Measurements from ENCODE around the gene MAST1.

The MAST1 gene

DNA sequence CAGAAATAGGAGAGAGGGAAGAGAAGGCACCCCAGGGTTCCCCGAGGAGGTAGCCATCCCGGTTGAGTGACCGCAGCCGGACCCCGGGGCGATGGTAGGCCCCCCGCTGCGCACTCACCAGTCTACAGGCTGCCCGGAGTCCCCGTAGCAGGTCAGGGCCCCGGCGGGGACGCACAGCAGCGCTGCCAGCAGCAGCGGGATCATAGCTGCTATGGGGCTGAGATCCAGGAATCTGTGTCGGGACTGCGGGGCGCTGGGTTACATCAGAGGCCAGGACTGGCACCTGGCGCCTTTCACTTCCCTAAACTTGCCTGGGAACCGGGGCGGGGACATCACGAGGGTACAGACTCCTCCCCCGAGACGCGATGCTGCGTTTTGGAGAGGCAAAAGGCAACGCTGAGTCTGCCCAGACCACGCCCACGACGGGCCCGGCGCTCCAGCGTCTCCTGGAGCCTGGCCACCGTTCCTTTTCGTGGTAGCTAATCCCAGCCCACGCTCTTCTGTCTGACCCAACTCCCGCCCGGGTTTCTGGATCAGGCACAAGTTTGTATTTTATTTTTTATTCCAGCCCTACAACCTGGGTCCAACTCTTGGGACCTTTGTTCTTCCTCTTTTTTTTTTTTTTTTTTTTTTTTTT lies 43.0 kb downstream of the MAST1 start, which contains the start of gene DNASE2 (continued):
- TF ChIP-seq ZXDB (tag by site-specific recombination; IDR thresholded peaks at IDR 0.05) = peak; percentile 88
- TF ChIP-seq ZBTB20 (tag by site-specific recombination; IDR thresholded peaks at IDR 0.05) = peak; percentile 97
- no peak for TF ChIP-seq ZNF837 (tag by site-specific recombination; IDR thresholded peaks at IDR 0.05)
- TF ChIP-seq GLIS2 (tag by site-specific recombination; IDR thresholded peaks at IDR 0.05) = peak; percentile 72
- TF ChIP-seq ZNF24 (tag by site-specific recombination; IDR thresholded peaks at IDR 0.05) = 0 out of 2 replicates have a peak, but pooled peaks have one; percentile 68
- TF ChIP-seq PRDM1 (tag by site-specific recombination; IDR thresholded peaks at IDR 0.05) = 0 out of 2 replicates have a peak, but pooled peaks have one; percentile 5
- TF ChIP-seq, protein P1, sequence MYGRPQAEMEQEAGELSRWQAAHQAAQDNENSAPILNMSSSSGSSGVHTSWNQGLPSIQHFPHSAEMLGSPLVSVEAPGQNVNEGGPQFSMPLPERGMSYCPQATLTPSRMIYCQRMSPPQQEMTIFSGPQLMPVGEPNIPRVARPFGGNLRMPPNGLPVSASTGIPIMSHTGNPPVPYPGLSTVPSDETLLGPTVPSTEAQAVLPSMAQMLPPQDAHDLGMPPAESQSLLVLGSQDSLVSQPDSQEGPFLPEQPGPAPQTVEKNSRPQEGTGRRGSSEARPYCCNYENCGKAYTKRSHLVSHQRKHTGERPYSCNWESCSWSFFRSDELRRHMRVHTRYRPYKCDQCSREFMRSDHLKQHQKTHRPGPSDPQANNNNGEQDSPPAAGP (tag by site-specific recombination; IDR thresholded peaks at IDR 0.05) = peak; percentile 19; the same call in 1 of the 2 replicates
- TF ChIP-seq ZNF274 (IDR thresholded peaks at IDR 0.05; ENCODE audit: low read length) = no peak
- TF ChIP-seq ZNF274 (tag by site-specific recombination; IDR thresholded peaks at IDR 0.05; ENCODE audit: borderline replicate concordance) = no peak
- TF ChIP-seq, protein P2, sequence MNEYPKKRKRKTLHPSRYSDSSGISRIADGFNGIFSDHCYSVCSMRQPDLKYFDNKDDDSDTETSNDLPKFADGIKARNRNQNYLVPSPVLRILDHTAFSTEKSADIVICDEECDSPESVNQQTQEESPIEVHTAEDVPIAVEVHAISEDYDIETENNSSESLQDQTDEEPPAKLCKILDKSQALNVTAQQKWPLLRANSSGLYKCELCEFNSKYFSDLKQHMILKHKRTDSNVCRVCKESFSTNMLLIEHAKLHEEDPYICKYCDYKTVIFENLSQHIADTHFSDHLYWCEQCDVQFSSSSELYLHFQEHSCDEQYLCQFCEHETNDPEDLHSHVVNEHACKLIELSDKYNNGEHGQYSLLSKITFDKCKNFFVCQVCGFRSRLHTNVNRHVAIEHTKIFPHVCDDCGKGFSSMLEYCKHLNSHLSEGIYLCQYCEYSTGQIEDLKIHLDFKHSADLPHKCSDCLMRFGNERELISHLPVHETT (tag by site-specific recombination; IDR thresholded peaks at IDR 0.05) = no peak; the same call in 1 of the 2 replicates
- TF ChIP-seq KLF9 (tag by site-specific recombination; IDR thresholded peaks at IDR 0.05; ENCODE audit: low read depth) = peak; percentile 93
- peak; percentile 38; the same call in 1 of the 2 replicates for TF ChIP-seq MZF1 (tag by site-specific recombination; IDR thresholded peaks at IDR 0.05; ENCODE audit: borderline replicate concordance)
- no peak for TF ChIP-seq MEIS1 (CRISPR knock-in tag; IDR thresholded peaks at IDR 0.05; ENCODE audit: borderline replicate concordance)
- peak; percentile 45; the same call in 1 of the 2 replicates for TF ChIP-seq KLF8 (tag by site-specific recombination; IDR thresholded peaks at IDR 0.05)
- TF ChIP-seq, protein P3, sequence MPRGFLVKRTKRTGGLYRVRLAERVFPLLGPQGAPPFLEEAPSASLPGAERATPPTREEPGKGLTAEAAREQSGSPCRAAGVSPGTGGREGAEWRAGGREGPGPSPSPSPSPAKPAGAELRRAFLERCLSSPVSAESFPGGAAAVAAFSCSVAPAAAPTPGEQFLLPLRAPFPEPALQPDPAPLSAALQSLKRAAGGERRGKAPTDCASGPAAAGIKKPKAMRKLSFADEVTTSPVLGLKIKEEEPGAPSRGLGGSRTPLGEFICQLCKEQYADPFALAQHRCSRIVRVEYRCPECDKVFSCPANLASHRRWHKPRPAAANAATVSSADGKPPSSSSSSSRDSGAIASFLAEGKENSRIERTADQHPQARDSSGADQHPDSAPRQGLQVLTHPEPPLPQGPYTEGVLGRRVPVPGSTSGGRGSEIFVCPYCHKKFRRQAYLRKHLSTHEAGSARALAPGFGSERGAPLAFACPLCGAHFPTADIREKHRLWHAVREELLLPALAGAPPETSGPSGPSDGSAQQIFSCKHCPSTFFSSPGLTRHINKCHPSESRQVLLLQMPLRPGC (tag by site-specific recombination; IDR thresholded peaks at IDR 0.05) = no peak
- TF ChIP-seq ZNF433 (tag by site-specific recombination; IDR thresholded peaks at IDR 0.05; ENCODE audit: low read depth) = no peak

DNA sequence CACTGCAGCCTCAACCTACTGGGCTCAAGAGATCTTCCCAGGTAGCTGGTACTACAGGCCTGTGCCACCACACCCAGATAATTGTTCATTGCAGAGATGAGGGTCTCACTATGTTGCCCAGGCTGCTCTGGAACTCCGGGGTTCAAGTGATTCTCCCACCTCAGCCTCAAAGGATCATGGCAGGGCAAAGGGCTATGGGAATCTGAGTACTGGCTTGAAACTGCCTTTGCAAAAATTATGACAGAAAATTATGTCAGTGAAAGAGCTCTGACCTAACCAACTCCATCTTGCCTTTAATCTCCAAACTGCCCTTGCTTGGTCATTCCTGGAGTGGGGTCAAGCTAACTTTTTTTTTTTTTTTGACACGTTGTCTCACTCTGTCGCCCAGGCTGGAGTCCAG lies 44.3 kb downstream of the MAST1 start:
- POLR2A ChIA-PET = interaction anchor here (0.7 to 4.2 kb wide), 5 partner anchors 8 to 56 kb away, joined by 4 to 42 read pairs (median 8); partner anchors contain the start of genes CALR and GCDH
- peaks cover 0 to 8% of the 10 kb centered on the region in 2 experiments; a peak in 2 of 3 replicates for H3K36me3 ChIP-seq (ENCODE audit: control insufficient read depth in 2 of 2, insufficient read depth in 1 of 2, low read length in 2 of 2)
- peak; percentile 71; the same call in 1 of the 2 replicates for TF ChIP-seq ZNF121 (tag by site-specific recombination; IDR thresholded peaks at IDR 0.05)
- no peak for TF ChIP-seq ZNF354C (tag by site-specific recombination; IDR thresholded peaks at IDR 0.05; ENCODE audit: borderline replicate concordance, low read depth)
- H3K27ac ChIP-seq (ENCODE audit: extremely low read depth, low read depth, low read length) = no peak overlapping the region
- no peak overlapping the region for H3K4me3 ChIP-seq (ENCODE audit: low read depth, low read length)
- CTCF ChIA-PET = interaction anchor here (0.6 to 4.0 kb wide), 5 partner anchors 8 to 381 kb away, joined by 3 to 29 read pairs (median 6); partner anchors contain the start of gene GCDH
- no peaks in the 10 kb centered on the region for H3K9me3 ChIP-seq (ENCODE audit: control insufficient read depth, insufficient read depth, low read depth, low read length)
- H3K4me1 ChIP-seq (ENCODE audit: control insufficient read depth, insufficient read depth, low read length) = no peaks in the 10 kb centered on the region

DNA sequence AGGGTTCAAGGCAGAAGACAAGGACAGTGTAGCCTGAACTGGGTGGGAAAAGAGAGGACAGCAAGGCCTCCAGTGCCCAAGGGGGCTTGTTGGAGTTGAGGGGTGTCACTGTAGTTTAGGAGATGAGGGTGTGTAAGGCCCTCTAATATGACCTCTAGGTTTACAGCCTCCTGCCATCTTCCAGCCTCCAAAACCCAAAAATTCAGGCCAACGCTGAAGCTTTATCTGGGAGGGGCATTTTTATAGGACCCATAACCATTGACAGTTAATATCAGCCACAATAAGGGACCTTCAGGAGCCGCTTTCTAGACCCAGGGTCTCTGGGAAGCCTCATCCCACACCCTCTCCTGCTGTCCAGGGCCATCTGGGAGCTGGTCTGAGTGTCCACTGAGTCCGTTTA lies 45.9 kb downstream of the MAST1 start:
- ChIA-PET POLR2A (interaction anchor here (0.6 to 1.6 kb wide), 3 partner anchors 35 to 78 kb away, joined by 3 to 10 read pairs (median 3); partner anchors contain the start of genes FARSA, RNASEH2A and SYCE2), CTCF (interaction anchor here (1.0 to 2.1 kb wide), 5 partner anchors 11 to 47 kb away, joined by 4 to 15 read pairs (median 5); no protein-coding TSS in a partner anchor)
- no peak overlapping the region for H3K27ac ChIP-seq (ENCODE audit: extremely low read depth, low read depth, low read length)
- TF ChIP-seq SETDB1 (IDR thresholded peaks at IDR 0.05; ENCODE audit: insufficient read length, low read length) (peak; percentile 46), ZNF155 (tag by site-specific recombination; IDR thresholded peaks at IDR 0.05) (no peak)
- no peaks in the 10 kb centered on the region for H3K9me3 ChIP-seq (ENCODE audit: control insufficient read depth, insufficient read depth, low read depth, low read length)
- no peak overlapping the region for H3K4me3 ChIP-seq (ENCODE audit: low read depth, low read length)
- no peaks in the 10 kb centered on the region for H3K4me1 ChIP-seq (ENCODE audit: control insufficient read depth, insufficient read depth, low read length)
- H3K36me3 ChIP-seq (ENCODE audit: control insufficient read depth in 2 of 2, insufficient read depth in 1 of 2, low read length in 2 of 2) = no peaks in the 10 kb centered on the region; a peak in 1 of 3 replicates
